ENCODE results near the gene SLC6A3. TPM values are rescaled to one million over a fixed set of nuclear protein-coding genes. Genes with fewer than 3 reads are reported as not detected.

SLC6A3 gene
- total and polyA plus RNA-seq, 9 of the 15 experiments (the other 6 are each of a cell fraction or from before 2014, with no cell fraction given): not detected

- Histone ChIP-seq H3K27me3 (ENCODE audit: control insufficient read depth in 2 of 2, insufficient read depth in 2 of 2, low read length in 2 of 2) (peaks cover 41 to 89% of the 10 kb centered on the region in 2 experiments), H2AFZ (ENCODE audit: low read depth, low read length) (peak overlapping the region; percentile 73), H3K9me3 (replicated peaks; ENCODE audit: control insufficient read depth, insufficient read depth, low read depth, low read length) (no peaks in the 10 kb centered on the region), H3K4me3 (peak overlapping the region; percentile 40), H3K36me3 (ENCODE audit: control insufficient read depth, insufficient read depth, low read length) (no peaks in the 10 kb centered on the region), H4K20me1 (replicated peaks; ENCODE audit: control insufficient read depth, insufficient read depth, low read length) (peaks cover 14% of the 10 kb centered on the region), H3K9ac (ENCODE audit: insufficient read depth in 1 of 2, low read depth in 2 of 2, low read length in 2 of 2) (peak overlapping the region in 1 of 2 experiments; percentile 83; a peak in 3 of 4 replicates), H3K79me2 (ENCODE audit: control insufficient read depth, insufficient read depth, low read length) (no peaks in the 10 kb centered on the region), H3K4me2 (ENCODE audit: insufficient read depth, low read length) (peak overlapping the region; percentile 73), H3K9me1 (ENCODE audit: control insufficient read depth, insufficient read depth, low read length) (no peaks in the 10 kb centered on the region), H3K4me1 (replicated peaks in 1 of 2; ENCODE audit: control insufficient read depth in 2 of 2, insufficient read depth in 2 of 2, low read length in 2 of 2) (peaks cover 4 to 20% of the 10 kb centered on the region in 2 experiments; a peak in 3 of 5 replicates), H3K27ac (ENCODE audit: extremely low read depth, low read depth, low read length) (no peak overlapping the region)
- BruUV-seq (replicated peaks): no TSS peak
- FAIRE-seq (peak; percentile 85), ATAC-seq (peak; percentile 99), DNase-seq (ENCODE audit: extremely low read depth in 1 of 4, low spot score in 3 of 4) (peak; percentile 80 to 92 (median 90))
- POLR2A ChIA-PET: interaction anchor here (0.6 to 0.7 kb wide), 2 partner anchors 9 to 66 kb away, joined by 3 to 4 read pairs; no protein-coding TSS in a partner anchor
- intact Hi-C loops (cut with micrococcal nuclease): loop anchor here (10.0 kb wide), 1 partner anchor 259 kb away; no protein-coding TSS in a partner anchor
- CTCF ChIA-PET (ENCODE audit: low intra/inter-chr PET ratio): interaction anchor here (1.1 kb wide), 1 partner anchor 10 kb away, joined by 4 read pairs; no protein-coding TSS in a partner anchor
- in situ Hi-C loops (cut with MboI): no loop called here
- WGBS (ENCODE audit: insufficient coverage, low coverage, missing lambda C conversion rate): 7% methylated on average over 41 of the region's 48 CpGs
- TF ChIP-seq MAX (CRISPR knock-in tag; IDR thresholded peaks at IDR 0.05) (no peak), CXXC5 (CRISPR knock-in tag; IDR thresholded peaks at IDR 0.05) (peak; percentile 9; the same call in 1 of the 2 replicates), PCBP1 (IDR thresholded peaks at IDR 0.05; ENCODE audit: low read depth, low read length, poor library complexity, severe bottlenecking) (peak; percentile 14), NR2C1 (IDR thresholded peaks at IDR 0.05) (no peak), NR2C1 (tag; IDR thresholded peaks at IDR 0.05) (no peak), ETS2 (tag; IDR thresholded peaks at IDR 0.05; ENCODE audit: borderline replicate concordance, poor library complexity, severe bottlenecking) (no peak), PHF8 (IDR thresholded peaks at IDR 0.05; ENCODE audit: borderline replicate concordance, low read length) (peak; percentile 55; the same call in 1 of the 2 replicates), SNAPC5 (CRISPR knock-in tag; IDR thresholded peaks at IDR 0.05) (no peak), SIX5 (IDR thresholded peaks at IDR 0.05; ENCODE audit: borderline replicate concordance in 1 of 2, insufficient read depth in 1 of 2, low read depth in 1 of 2, low read length in 2 of 2) (no peak), POLR2AphosphoS5 (IDR thresholded peaks at IDR 0.05; ENCODE audit: control insufficient read depth, insufficient read depth, low read depth, low read length) (no peak), ATF1 (CRISPR knock-in tag; IDR thresholded peaks at IDR 0.05) (no peak), ATF1 (tag; IDR thresholded peaks at IDR 0.05) (peak; percentile 38; the same call in 1 of the 2 replicates), ZNF175 (CRISPR knock-in tag; IDR thresholded peaks at IDR 0.05; ENCODE audit: low read depth) (no peak), CCNT2 (IDR thresholded peaks at IDR 0.05; ENCODE audit: borderline replicate concordance, extremely low read depth, insufficient read length, low read depth, low read length) (peak; percentile 27), NELFE (IDR thresholded peaks at IDR 0.05; ENCODE audit: insufficient read depth, insufficient read length) (no peak), USF2 (CRISPR knock-in tag; IDR thresholded peaks at IDR 0.05) (0 out of 2 replicates have a peak, but pooled peaks have one; percentile 3), HOMEZ (CRISPR knock-in tag; IDR thresholded peaks at IDR 0.05) (no peak), CHD1 (IDR thresholded peaks at IDR 0.05; ENCODE audit: low read length) (no peak)
These were observed 59.6 kb downstream of the SLC6A3 start for GRCh38 chr5:1385395-1386273.
